ENCODE data around the gene TBCD. TPM values are rescaled to one million over a fixed set of nuclear protein-coding genes. Genes with fewer than 3 reads are reported as not detected.
"Not testable (repeated sequence)": the region's sequence is repeated elsewhere in the genome, so short reads cannot be mapped to it uniquely, and the experiment has no call there.

TBCD gene
- total and polyA plus RNA-seq, 12 donors = 25.6 to 240 (median 66.2) TPM

- intact Hi-C loops (cut with DNase I) = loop anchor here (5.0 kb wide), 2 partner anchors 131 to 136 kb away; no protein-coding TSS in a partner anchor
- 80 to 86% (median 85%) methylated on average over 11 to 27 of the region's 27 CpGs for WGBS, 4 donors
- no peaks in the 10 kb centered on the region for H3K4me1 ChIP-seq (replicated peaks in 1 of 2)
- DNase-seq = no peak
- TF ChIP-seq, protein P1, sequence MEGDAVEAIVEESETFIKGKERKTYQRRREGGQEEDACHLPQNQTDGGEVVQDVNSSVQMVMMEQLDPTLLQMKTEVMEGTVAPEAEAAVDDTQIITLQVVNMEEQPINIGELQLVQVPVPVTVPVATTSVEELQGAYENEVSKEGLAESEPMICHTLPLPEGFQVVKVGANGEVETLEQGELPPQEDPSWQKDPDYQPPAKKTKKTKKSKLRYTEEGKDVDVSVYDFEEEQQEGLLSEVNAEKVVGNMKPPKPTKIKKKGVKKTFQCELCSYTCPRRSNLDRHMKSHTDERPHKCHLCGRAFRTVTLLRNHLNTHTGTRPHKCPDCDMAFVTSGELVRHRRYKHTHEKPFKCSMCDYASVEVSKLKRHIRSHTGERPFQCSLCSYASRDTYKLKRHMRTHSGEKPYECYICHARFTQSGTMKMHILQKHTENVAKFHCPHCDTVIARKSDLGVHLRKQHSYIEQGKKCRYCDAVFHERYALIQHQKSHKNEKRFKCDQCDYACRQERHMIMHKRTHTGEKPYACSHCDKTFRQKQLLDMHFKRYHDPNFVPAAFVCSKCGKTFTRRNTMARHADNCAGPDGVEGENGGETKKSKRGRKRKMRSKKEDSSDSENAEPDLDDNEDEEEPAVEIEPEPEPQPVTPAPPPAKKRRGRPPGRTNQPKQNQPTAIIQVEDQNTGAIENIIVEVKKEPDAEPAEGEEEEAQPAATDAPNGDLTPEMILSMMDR (IDR thresholded peaks at IDR 0.05) = no peak
- no peak for TF ChIP-seq POLR2A (IDR thresholded peaks at IDR 0.05)
- no peaks in the 10 kb centered on the region for H3K27me3 ChIP-seq
- H3K9me3 ChIP-seq (replicated peaks in 1 of 3) = no peaks in the 10 kb centered on the region
- no peak overlapping the region for H3K27ac ChIP-seq
- no peak overlapping the region for H3K4me3 ChIP-seq
- peaks cover 0 to 14% of the 10 kb centered on the region in 2 donors for H3K36me3 ChIP-seq (replicated peaks in 1 of 2)
Observed at GRCh38 chr17:82780971-82781893, 29.4 kb downstream of the TBCD start.

DNA sequence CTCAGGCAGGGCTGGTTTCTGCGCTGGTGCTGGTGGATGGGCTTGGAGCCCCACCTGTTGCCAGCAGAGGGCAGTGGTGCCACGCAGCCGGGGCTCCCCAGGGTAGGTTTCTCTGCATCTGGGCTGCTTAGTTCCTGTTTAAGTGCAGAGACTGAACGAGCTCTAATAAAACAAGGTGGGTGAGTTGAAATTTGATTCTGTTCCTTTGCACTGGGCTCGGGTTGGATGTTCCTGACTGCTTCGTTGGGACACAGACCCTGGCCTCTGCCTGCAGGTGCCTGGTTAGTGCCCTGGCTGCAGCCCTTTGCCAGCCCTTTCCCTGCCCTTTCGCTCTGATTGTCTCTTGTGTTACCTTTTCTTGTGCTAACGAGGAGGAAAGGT, 30.0 kb downstream of the TBCD start:
- Histone ChIP-seq H3K4me3 (no peak overlapping the region), H3K36me3 (replicated peaks in 1 of 2) (peaks cover 0 to 14% of the 10 kb centered on the region in 2 donors), H3K9me3 (replicated peaks in 1 of 3) (no peaks in the 10 kb centered on the region), H3K4me1 (replicated peaks in 1 of 2) (no peaks in the 10 kb centered on the region), H3K27me3 (no peaks in the 10 kb centered on the region), H3K27ac (peak overlapping the region in 2 of 5 donors; percentile 17 to 42)
- 20 to 41% (median 27%) methylated on average over 5 to 8 of the region's 8 CpGs for WGBS, 4 donors
- peak; percentile 76 to 92 (median 83) for DNase-seq
- no peak for TF ChIP-seq POLR2A (IDR thresholded peaks at IDR 0.05)
- TF ChIP-seq, protein P1 (IDR thresholded peaks at IDR 0.05) = peak; percentile 81 to 98 (median 96)
- intact Hi-C loops (cut with DNase I) = loop anchor here (5.0 kb wide), 2 partner anchors 130 to 135 kb away; no protein-coding TSS in a partner anchor

DNA sequence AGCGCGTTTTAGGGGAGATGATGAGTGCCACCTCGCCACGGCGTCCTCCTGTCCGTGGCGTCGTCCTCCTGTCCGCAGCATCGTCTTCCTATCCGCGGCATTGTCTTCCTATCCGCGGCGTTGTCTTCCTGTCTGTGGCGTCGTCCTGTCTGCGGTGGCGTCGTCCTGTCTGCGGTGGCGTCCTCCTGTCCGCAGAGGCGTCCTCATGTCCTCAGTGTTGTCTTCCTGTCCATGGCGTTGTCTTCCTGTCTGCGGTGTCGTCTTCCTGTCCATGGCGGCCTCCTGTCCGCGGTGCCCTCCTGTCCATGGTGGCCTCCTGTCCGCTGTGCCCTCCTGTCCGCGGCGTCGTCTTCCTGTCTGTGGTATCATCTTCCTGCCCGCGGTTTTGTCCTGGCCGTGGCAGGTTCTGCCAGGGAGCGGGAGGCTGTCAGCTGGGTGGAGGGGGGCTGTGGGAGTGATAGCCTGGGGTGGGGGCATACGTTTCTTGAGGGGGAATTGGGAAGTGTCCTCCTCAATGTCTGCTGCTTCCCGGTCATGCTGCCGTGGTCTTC, 30.9 kb downstream of the TBCD start:
- H3K27ac ChIP-seq = peak overlapping the region in 2 of 5 donors; percentile 17 to 44
- intact Hi-C loops (cut with DNase I) = loop anchor here (5.0 kb wide), 2 partner anchors 130 to 135 kb away; no protein-coding TSS in a partner anchor
- peaks cover 0 to 14% of the 10 kb centered on the region in 2 donors for H3K36me3 ChIP-seq (replicated peaks in 1 of 2)
- no peaks in the 10 kb centered on the region for H3K9me3 ChIP-seq (replicated peaks in 1 of 3)
- no peaks in the 10 kb centered on the region for H3K4me1 ChIP-seq (replicated peaks in 1 of 2)
- H3K4me3 ChIP-seq = no peak overlapping the region
- H3K27me3 ChIP-seq = no peaks in the 10 kb centered on the region
- peak in 4 of 7 donors; percentile 13 to 68 (median 42) for DNase-seq
- TF ChIP-seq POLR2A (IDR thresholded peaks at IDR 0.05) = no peak
- TF ChIP-seq, protein P1 (IDR thresholded peaks at IDR 0.05) = no peak
- 78 to 92% (median 84%) methylated on average over 37 to 42 of the region's 42 CpGs for WGBS, 4 donors

DNA sequence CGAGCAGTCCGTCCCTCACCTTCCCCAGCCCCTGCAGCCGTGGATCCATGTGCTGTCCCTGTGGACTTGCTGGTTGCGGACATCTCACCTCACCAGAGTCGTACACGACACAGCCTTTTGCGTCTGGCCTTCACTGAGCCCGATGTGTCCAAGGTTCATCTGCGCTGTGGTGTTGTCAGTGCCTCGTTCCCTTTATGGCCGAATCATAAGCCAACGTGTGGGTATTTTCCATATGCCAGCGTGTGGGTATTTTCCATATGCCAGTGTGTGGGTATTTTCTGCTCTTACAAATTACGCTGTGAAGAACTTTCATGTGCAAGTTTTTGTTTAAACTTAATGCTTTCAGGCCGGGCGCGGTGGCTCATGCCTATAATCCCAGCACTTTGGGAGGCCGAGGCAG, 31.6 kb downstream of the TBCD start:
- DNase-seq = peak in 1 of 7 donors; percentile 5
- Histone ChIP-seq H3K27ac (peak overlapping the region in 1 of 5 donors; percentile 44), H3K9me3 (replicated peaks in 1 of 3) (no peaks in the 10 kb centered on the region), H3K27me3 (no peaks in the 10 kb centered on the region), H3K4me1 (replicated peaks in 1 of 2) (no peaks in the 10 kb centered on the region), H3K36me3 (replicated peaks in 1 of 2) (peaks cover 0 to 14% of the 10 kb centered on the region in 2 donors), H3K4me3 (no peak overlapping the region)
- intact Hi-C loops (cut with DNase I) = loop anchor here (5.0 kb wide), 2 partner anchors 129 to 134 kb away; no protein-coding TSS in a partner anchor
- no peak for TF ChIP-seq POLR2A (IDR thresholded peaks at IDR 0.05)
- TF ChIP-seq, protein P1 (IDR thresholded peaks at IDR 0.05) = no peak
- 90 to 95% (median 93%) methylated on average over 18 of the region's 18 CpGs for WGBS, 4 donors

- H3K4me3 ChIP-seq; DNase-seq; H3K27ac ChIP-seq; H3K4me1 ChIP-seq (replicated peaks in 1 of 2); H3K9me3 ChIP-seq (replicated peaks in 1 of 3); intact Hi-C loops (cut with DNase I); H3K27me3 ChIP-seq: not testable (repeated sequence)
- H3K36me3 ChIP-seq (replicated peaks in 1 of 2) = peaks cover 0 to 14% of the 10 kb centered on the region in 2 donors
- WGBS, 4 donors = 88 to 96% (median 93%) methylated on average over 8 to 14 of the region's 16 CpGs
Observed at GRCh38 chr17:82785581-82785980, 33.7 kb downstream of the TBCD start.
